HepG2 (cell line): ENCODE data around the gene ZNF385B.

Source experiments
- ETV6 ChIP-seq: sonication (generic); formaldehyde crosslinking; conservative IDR thresholded peaks from 2 replicates; pipeline ENCODE4 v1.4.0; 2020; ENCODE audit warnings: missing genetic modification reagents
- NFE2L2 ChIP-seq: fragments of 150-350 bp; IDR thresholded peaks from 2 replicates; pipeline ENCODE4 v1.6.1; 2014; ENCODE audit warnings: low read length
- RAD21 ChIP-seq: fragments of 450-650 bp; formaldehyde crosslinking; IDR thresholded peaks from 2 replicates; pipeline ENCODE4 v1.5.0; 2020; ENCODE audit warnings: mild to moderate bottlenecking
- ZFX ChIP-seq: sonication (generic); formaldehyde crosslinking; IDR thresholded peaks from 2 replicates; pipeline ENCODE4 v1.4.0; 2020; ENCODE audit warnings: mild to moderate bottlenecking, low read depth, missing genetic modification reagents, moderate library complexity
- ZNF800 ChIP-seq: sonication (generic); formaldehyde crosslinking; IDR thresholded peaks from 2 replicates; pipeline ENCODE4 v1.4.0; 2020; ENCODE audit warnings: missing genetic modification reagents
- ZNF891 ChIP-seq: sonication (generic); formaldehyde crosslinking; IDR thresholded peaks from 2 replicates; pipeline ENCODE4 v1.5.0; 2020; ENCODE audit warnings: mild to moderate bottlenecking, missing genetic modification reagents
- ZSCAN21 ChIP-seq: sonication (generic); formaldehyde crosslinking; IDR thresholded peaks from 2 replicates; pipeline ENCODE4 v1.8.0; 2022; ENCODE audit warnings: mild to moderate bottlenecking, missing genetic modification reagents, moderate library complexity, borderline replicate concordance

GRCh38 chr2:179771791-179772190 is 89.6 kb downstream of the ZNF385B start:
- TF ChIP-seq ZNF891 (CRISPR knock-in tag) (no peak), ETV6 (no peak), ZFX (no peak), RAD21 (no peak), ZNF800 (no peak), NFE2L2 (no peak), ZSCAN21 (CRISPR knock-in tag) (no peak)
